HepG2 (cell line): ENCODE results near the gene SYT14. TPM values are rescaled to one million over a fixed set of nuclear protein-coding genes. Genes with fewer than 3 reads are reported as not detected.
A peak's percentile ranks its signal among the peaks of the same experiment; 100 is the strongest.

Source experiments
- ATAC-seq: fragments of 200-7000 bp; cut with Tn5 transposase; 3 replicates; pipeline ENCODE4 v1.9.1; 2020; ENCODE audit warnings: mild to moderate bottlenecking, moderate library complexity
- BruUV-seq: library from RNA; stranded (reverse); fragments of 400-500 nt; replicated peaks from 2 replicates; lab custom pipeline; 2021; lab: Mats Ljungman, UMichigan
- CTCF ChIA-PET: fragments of 300-600 bp; formaldehyde crosslinking; extraction: SDS; loops from one replicate; lab custom pipeline; 2021; ENCODE audit warnings: low total read pairs, inconsistent platforms, low intra/inter-chr PET ratio; lab: Yijun Ruan, JAX
- POLR2A ChIA-PET: fragments of 350-600 bp; sonication (Branson Sonifier 250); formaldehyde crosslinking; loops from one replicate; lab custom pipeline; 2020; ENCODE audit warnings: antibody characterized with exemption, inconsistent platforms; lab: Yijun Ruan, JAX
- DNase-seq: peaks from one replicate; pipeline ENCODE4 v3.0.0-alpha.2; 2015; ENCODE audit warnings: low spot score
- FAIRE-seq: peaks from 3 replicates; lab custom pipeline; 2011; peaks lifted over from hg19 to GRCh38; lab: Jason Lieb, UNC
- H2AFZ ChIP-seq: one replicate; pipeline ENCODE4 v1.6.1; 2011; ENCODE audit warnings: low read length, inconsistent platforms
- H3K27ac ChIP-seq: fragments of 300-600 bp; 3 replicates; pipeline ENCODE4 v1.8.0; 2011; ENCODE audit warnings: mixed run types, mild to moderate bottlenecking, mixed read lengths, low read length, inconsistent platforms; ENCODE audit not compliant: insufficient read depth; ENCODE audit errors: extremely low read length
- H3K27me3 ChIP-seq, 2 experiments: fragments of 200-600 bp in 1 of 2; 2 replicates in 1 of 2; 3 replicates in 1 of 2; pipeline versions ENCODE4 v1.6.0 to v1.8.0; 2011; ENCODE audit warnings: low read length in 2 of 2, mild to moderate bottlenecking in 2 of 2, moderate library complexity in 2 of 2, inconsistent platforms in 1 of 2; ENCODE audit not compliant: insufficient read depth in 2 of 2, control insufficient read depth in 1 of 2
- H3K36me3 ChIP-seq, 2 experiments: fragments of 200-600 bp in 1 of 2; replicated peaks in 1 of 2; 2 replicates in 1 of 2; 3 replicates in 1 of 2; pipeline versions ENCODE4 v1.5.1 to v1.8.0; 2011; ENCODE audit warnings: low read length in 2 of 2, inconsistent platforms in 1 of 2; ENCODE audit not compliant: insufficient read depth in 2 of 2, control insufficient read depth in 1 of 2
- H3K4me1 ChIP-seq: 2 replicates; pipeline ENCODE4 v1.5.1; 2012; ENCODE audit warnings: low read length, inconsistent platforms; ENCODE audit not compliant: insufficient read depth
- H3K4me2 ChIP-seq: 2 replicates; pipeline ENCODE4 v1.6.0; 2011; ENCODE audit warnings: low read depth, low read length, inconsistent platforms
- H3K4me3 ChIP-seq, 3 experiments: fragments of 200-600 bp in 1 of 3; sonication (generic), shearing (Covaris generic) in 1 of 3; replicated peaks in 1 of 3; 2 replicates each; pipeline ENCODE4 v1.5.1; 2011 to 2016; ENCODE audit warnings: low read length in 3 of 3, inconsistent platforms in 2 of 3, low read depth in 2 of 3, mild to moderate bottlenecking in 2 of 3, control low read depth in 1 of 3, mixed read lengths in 1 of 3; ENCODE audit not compliant: insufficient read depth in 1 of 3
- H3K79me2 ChIP-seq: one replicate; pipeline ENCODE4 v1.6.1; 2011; ENCODE audit warnings: low read length, inconsistent platforms; ENCODE audit not compliant: insufficient read depth
- H3K9ac ChIP-seq: 2 replicates; pipeline ENCODE4 v1.6.0; 2011; ENCODE audit warnings: mild to moderate bottlenecking, low read depth, low read length, inconsistent platforms; ENCODE audit not compliant: insufficient read depth
- H3K9me3 ChIP-seq: 2 replicates; pipeline ENCODE4 v1.5.1; 2012; ENCODE audit warnings: mild to moderate bottlenecking, low read length
- H4K20me1 ChIP-seq: 2 replicates; pipeline ENCODE4 v1.6.0; 2011; ENCODE audit warnings: inconsistent platforms, mild to moderate bottlenecking, low read length, moderate library complexity; ENCODE audit not compliant: insufficient read depth
- ARID4A ChIP-seq: sonication (generic); formaldehyde crosslinking; IDR thresholded peaks from 2 replicates; pipeline ENCODE4 v1.5.0; 2020; ENCODE audit warnings: mild to moderate bottlenecking, missing genetic modification reagents, borderline replicate concordance
- GLI4 ChIP-seq: sonication (generic); formaldehyde crosslinking; IDR thresholded peaks from 2 replicates; pipeline ENCODE4 v1.5.1; 2020; ENCODE audit warnings: missing genetic modification reagents, mild to moderate bottlenecking, moderate library complexity, borderline replicate concordance
- KLF9 ChIP-seq: IDR thresholded peaks from 2 replicates; pipeline ENCODE4 v1.6.1; 2016; ENCODE audit warnings: low read depth
- MAFF ChIP-seq: IDR thresholded peaks from 2 replicates; pipeline ENCODE4 v1.6.1; 2011; ENCODE audit warnings: low read depth, low read length, improper control_type of control experiment
- MAFK ChIP-seq, 2 experiments: IDR thresholded peaks in 1 of 2; conservative IDR thresholded peaks in 1 of 2; 2 replicates each; pipeline ENCODE4 v1.6.1; 2011; ENCODE audit warnings: improper control_type of control experiment in 2 of 2, low read length in 2 of 2
- NCOA5 ChIP-seq: sonication (generic); formaldehyde crosslinking; IDR thresholded peaks from 2 replicates; pipeline ENCODE4 v1.4.0; 2020; ENCODE audit warnings: missing genetic modification reagents
- PHB2 ChIP-seq: fragments of 450-650 bp; IDR thresholded peaks from 2 replicates; pipeline ENCODE4 v1.6.1; 2018; ENCODE audit not compliant: partially characterized antibody
- ZFP36L2 ChIP-seq: sonication (generic); formaldehyde crosslinking; IDR thresholded peaks from 2 replicates; pipeline ENCODE4 v1.4.0; 2020; ENCODE audit warnings: missing genetic modification reagents
- ZNF615 ChIP-seq: sonication (generic); formaldehyde crosslinking; IDR thresholded peaks from 2 replicates; pipeline ENCODE4 v1.5.0; 2020; ENCODE audit warnings: mild to moderate bottlenecking, missing genetic modification reagents, borderline replicate concordance
- WGBS: methylation state at CpG from one replicate; pipeline ENCODE4 v1.1.6; 2017; ENCODE audit warnings: low lambda C conversion rate; 5-methylcytosine and 5-hydroxymethylcytosine counted together
- in situ Hi-C: cut with HindIII; loops from 2 replicates; pipeline ENCODE4 v1.10.0; 2017; ENCODE audit warnings: low pct_unique_long_range_greater_than_20kb; ENCODE audit not compliant: extremely low pct_ligation_motif_present
- intact Hi-C: fragments of 100-400 bp; cut with micrococcal nuclease; formaldehyde crosslinking; loops from one replicate; pipeline ENCODE4 v1.10.0; 2022; ENCODE audit not compliant: unreplicated experiment
- polyA plus RNA-seq, 8 experiments: library from polyadenylated mRNA; depleted of rRNA in 3 of 8; stranded (reverse) in 7 of 8; unstranded in 1 of 8; fragments of >200 nt; fragmentation: Illumina TruSeq in 4 of 8; extraction: Trizol in 4 of 8; gene quantifications; 2 replicates each; pipeline versions ENCODE4 v1.2.1 to v1.2.3, GENCODE V29; 2011 to 2016; ENCODE audit warnings: low read depth in 4 of 8, missing spikeins in 1 of 8, mixed read lengths in 1 of 8; ENCODE audit not compliant: insufficient read depth in 1 of 8
- total RNA-seq, 5 experiments: library from RNA; depleted of rRNA; stranded (reverse); fragments of >200 nt; fragmentation: Illumina TruSeq; extraction: Trizol; gene quantifications; 2 replicates each; pipeline ENCODE4 v1.2.3, GENCODE V29; 2016; ENCODE audit warnings: low read depth in 1 of 5

The SYT14 gene
- total and polyA plus RNA-seq, 2 of the 13 experiments (the other 11 are each of a cell fraction or from before 2014, with no cell fraction given) = not detected

GRCh38 chr1:209936125-209936524 lies 1.9 kb upstream of the SYT14 start:
- BruUV-seq = no TSS peak
- TF ChIP-seq ZFP36L2 (no peak), KLF9 (CRISPR knock-in tag) (no peak), MAFF (peak; percentile 69), NCOA5 (CRISPR knock-in tag) (no peak), GLI4 (CRISPR knock-in tag) (no peak), MAFK (conservative IDR thresholded peaks at IDR 0.05 in 1 of 2, IDR thresholded peaks at IDR 0.05 in 1 of 2; ENCODE audit: low read length in 2 of 2) (peak; percentile 70 to 78), ZNF615 (CRISPR knock-in tag) (no peak), ARID4A (CRISPR knock-in tag) (no peak), PHB2 (no peak)
- Histone ChIP-seq H2AFZ (no peak overlapping the region), H3K4me2 (no peak overlapping the region), H3K4me1 (no peaks in the 10 kb centered on the region), H3K9ac (no peak overlapping the region), H3K27me3 (no peaks in the 10 kb centered on the region), H3K36me3 (no peaks in the 10 kb centered on the region), H3K79me2 (no peaks in the 10 kb centered on the region), H3K9me3 (no peaks in the 10 kb centered on the region), H3K4me3 (no peak overlapping the region), H4K20me1 (no peaks in the 10 kb centered on the region), H3K27ac (no peak overlapping the region)
- in situ Hi-C loops = no loop called here
- ATAC-seq = no peak
- intact Hi-C loops = no loop called here
- POLR2A ChIA-PET = no interaction called here
- FAIRE-seq = no peak
- WGBS = 8% methylated on average over 6 of the region's 6 CpGs
- no peak for DNase-seq
- CTCF ChIA-PET = no interaction called here
